ENCODE results near the gene SNX20. TPM values are rescaled to one million over a fixed set of nuclear protein-coding genes. Genes with fewer than 3 reads are reported as not detected.

SNX20 gene
- total RNA-seq, 4 donors from 2014 or later, result 3.0 to 8.5 (median 4.0) TPM

DNA sequence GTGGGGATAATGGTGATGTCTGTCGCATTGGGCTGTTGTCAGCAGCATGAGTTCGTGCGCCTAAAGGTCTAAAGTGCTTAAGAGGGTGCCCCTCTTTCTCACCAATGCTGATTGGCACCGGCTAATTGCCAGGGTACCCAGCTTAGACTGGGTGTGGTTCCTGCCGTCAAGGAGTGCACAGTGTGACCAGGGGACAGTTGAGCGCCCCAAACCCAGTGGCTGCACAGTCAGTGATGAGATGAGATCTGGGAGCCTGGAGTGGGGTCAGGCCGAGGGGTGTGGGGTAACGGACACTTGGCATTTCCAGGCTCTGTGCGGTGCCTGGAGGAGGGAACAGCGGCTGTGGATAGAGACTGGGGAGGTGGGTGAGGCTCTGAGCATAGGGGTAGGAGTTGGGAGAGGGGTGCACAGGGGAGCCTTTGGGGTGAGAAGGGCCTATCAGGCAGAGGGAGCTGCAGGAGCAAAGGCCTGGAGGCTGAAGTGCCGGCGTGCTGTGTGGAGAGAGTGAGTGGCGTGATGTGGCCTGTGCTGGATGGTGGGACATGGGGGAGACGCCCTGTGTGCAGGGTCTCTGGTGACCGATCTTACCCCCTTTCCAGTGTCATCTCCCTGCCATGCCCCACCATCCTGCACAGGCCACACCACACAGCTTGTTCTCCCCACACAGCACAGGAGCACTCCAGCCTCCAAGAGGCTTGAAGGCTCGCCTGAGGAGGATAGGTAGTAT, 58.3 kb downstream of the SNX20 start:
- TF ChIP-seq, protein P1, sequence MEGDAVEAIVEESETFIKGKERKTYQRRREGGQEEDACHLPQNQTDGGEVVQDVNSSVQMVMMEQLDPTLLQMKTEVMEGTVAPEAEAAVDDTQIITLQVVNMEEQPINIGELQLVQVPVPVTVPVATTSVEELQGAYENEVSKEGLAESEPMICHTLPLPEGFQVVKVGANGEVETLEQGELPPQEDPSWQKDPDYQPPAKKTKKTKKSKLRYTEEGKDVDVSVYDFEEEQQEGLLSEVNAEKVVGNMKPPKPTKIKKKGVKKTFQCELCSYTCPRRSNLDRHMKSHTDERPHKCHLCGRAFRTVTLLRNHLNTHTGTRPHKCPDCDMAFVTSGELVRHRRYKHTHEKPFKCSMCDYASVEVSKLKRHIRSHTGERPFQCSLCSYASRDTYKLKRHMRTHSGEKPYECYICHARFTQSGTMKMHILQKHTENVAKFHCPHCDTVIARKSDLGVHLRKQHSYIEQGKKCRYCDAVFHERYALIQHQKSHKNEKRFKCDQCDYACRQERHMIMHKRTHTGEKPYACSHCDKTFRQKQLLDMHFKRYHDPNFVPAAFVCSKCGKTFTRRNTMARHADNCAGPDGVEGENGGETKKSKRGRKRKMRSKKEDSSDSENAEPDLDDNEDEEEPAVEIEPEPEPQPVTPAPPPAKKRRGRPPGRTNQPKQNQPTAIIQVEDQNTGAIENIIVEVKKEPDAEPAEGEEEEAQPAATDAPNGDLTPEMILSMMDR (IDR thresholded peaks at IDR 0.05; ENCODE audit: low read depth), result no peak

DNA sequence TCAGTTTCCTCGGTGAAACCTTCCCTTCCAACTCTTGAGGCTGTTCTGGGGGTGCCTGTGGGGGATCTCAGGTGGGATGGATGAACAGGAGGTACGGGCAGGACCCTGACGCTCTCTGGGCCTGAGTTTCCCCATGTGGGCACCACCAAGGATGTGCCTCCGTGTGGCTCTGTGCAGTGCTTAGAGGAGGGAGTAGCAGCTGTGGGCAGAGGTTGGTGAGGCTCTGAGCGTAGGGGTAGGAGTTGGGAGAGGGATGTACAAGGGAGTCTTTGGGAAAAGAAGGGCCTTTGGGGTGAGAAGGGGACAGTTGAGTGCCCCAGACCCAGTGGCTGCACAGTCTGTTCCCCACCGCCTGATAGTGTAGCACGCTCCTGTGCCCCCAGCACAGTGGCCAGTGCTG, 59.1 kb downstream of the SNX20 start:
- TF ChIP-seq, protein P1 (IDR thresholded peaks at IDR 0.05; ENCODE audit: low read depth), result no peak

Other genes starting within 250 kb of the SNX20 start
- gene NKD1, start 132.9 kb downstream of the SNX20 start, total RNA-seq, result 1 to 10 TPM in 3 of 4 donors, under 1 TPM in 1; 0.68 to 2.9 (median 2.1) TPM
- 10 to 100 TPM in 1 of 4 donors, 1 to 10 TPM in 2, under 1 TPM in 1; 0.94 to 10.2 (median 3.1) TPM for gene NOD2, start 12.3 kb upstream of the SNX20 start, total RNA-seq
- 10 to 100 TPM; 35.8 to 40.1 (median 37.2) TPM for gene CYLD, start 60.8 kb upstream of the SNX20 start, total RNA-seq

Data from subcutaneous adipose tissue (tissue), 4 donors.